GM12865 (cell line): ENCODE results near the gene ELK3.

Experiments
- DNase-seq: peaks from one replicate; pipeline ENCODE4 v3.0.0; 2010; ENCODE audit warnings: low read depth
- H3K4me3 ChIP-seq: 2 replicates; pipeline ENCODE4 v1.5.1; 2011; ENCODE audit warnings: mild to moderate bottlenecking, low read depth, low read length, control low read depth
- CTCF ChIP-seq: IDR thresholded peaks from 2 replicates; pipeline ENCODE4 v1.5.1; 2011; ENCODE audit warnings: low read length, control low read depth, low read depth, inconsistent platforms; ENCODE audit not compliant: insufficient read depth; ENCODE audit errors: missing control alignments

ELK3 gene

GRCh38 chr12:96233168-96233567, 39.0 kb downstream of the ELK3 start:
- no peak overlapping the region for H3K4me3 ChIP-seq
- DNase-seq: no peak
- TF ChIP-seq CTCF: no peak

GRCh38 chr12:96233939-96234461, 39.8 kb downstream of the ELK3 start:
- DNase-seq: no peak
- no peak overlapping the region for H3K4me3 ChIP-seq
- no peak for TF ChIP-seq CTCF

- no peak for TF ChIP-seq CTCF
- no peak overlapping the region for H3K4me3 ChIP-seq
- no peak for DNase-seq
These were observed 40.7 kb downstream of the ELK3 start for GRCh38 chr12:96234591-96235483.

- DNase-seq: no peak
- no peak overlapping the region for H3K4me3 ChIP-seq
- no peak for TF ChIP-seq CTCF
These were observed 41.3 kb downstream of the ELK3 start for GRCh38 chr12:96235484-96235826.

GRCh38 chr12:96236221-96236822, 42.1 kb downstream of the ELK3 start:
- DNase-seq: no peak
- no peak overlapping the region for H3K4me3 ChIP-seq
- TF ChIP-seq CTCF: no peak

GRCh38 chr12:96237035-96237434, 42.9 kb downstream of the ELK3 start:
- TF ChIP-seq CTCF: no peak
- H3K4me3 ChIP-seq: no peak overlapping the region
- no peak for DNase-seq
